ENCODE data around the gene CAMK1. TPM values are rescaled to one million over a fixed set of nuclear protein-coding genes. Genes with fewer than 3 reads are reported as not detected.

The CAMK1 gene
- total RNA-seq, 1 donor from 2014 or later = 8.2 TPM

DNA sequence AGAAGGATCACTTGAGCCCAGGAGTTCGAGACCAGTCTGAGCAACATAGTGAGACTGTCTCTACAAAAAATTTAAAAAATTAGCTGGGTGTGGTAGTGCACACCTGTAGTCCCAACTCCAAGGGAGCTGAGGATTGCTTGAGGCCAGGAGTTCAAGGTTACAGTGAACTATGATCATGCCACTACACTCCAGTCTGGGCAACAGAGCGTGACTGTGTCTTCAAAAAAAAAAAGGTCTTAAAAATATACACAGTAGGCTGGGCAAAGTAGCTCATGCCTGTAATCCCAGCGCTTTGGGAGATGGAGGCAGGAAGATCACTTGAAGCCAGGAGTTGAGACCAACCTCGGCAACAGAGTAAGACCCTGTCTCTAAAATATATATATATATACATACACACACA lies 11.2 kb upstream of the CAMK1 start:
- Mint-ChIP-seq H3K9me3 (ENCODE audit: unreplicated experiment) (no peaks in the 10 kb centered on the region), H3K4me1 (ENCODE audit: low read depth, unreplicated experiment) (peaks cover 4% of the 10 kb centered on the region), H3K36me3 (ENCODE audit: unreplicated experiment) (no peaks in the 10 kb centered on the region), H3K4me3 (ENCODE audit: unreplicated experiment) (no peak overlapping the region), H3K27ac (ENCODE audit: unreplicated experiment) (no peak overlapping the region), H3K27me3 (ENCODE audit: unreplicated experiment) (peaks cover 2% of the 10 kb centered on the region)
- DNase-seq = no peak
- TF ChIP-seq, protein P1, sequence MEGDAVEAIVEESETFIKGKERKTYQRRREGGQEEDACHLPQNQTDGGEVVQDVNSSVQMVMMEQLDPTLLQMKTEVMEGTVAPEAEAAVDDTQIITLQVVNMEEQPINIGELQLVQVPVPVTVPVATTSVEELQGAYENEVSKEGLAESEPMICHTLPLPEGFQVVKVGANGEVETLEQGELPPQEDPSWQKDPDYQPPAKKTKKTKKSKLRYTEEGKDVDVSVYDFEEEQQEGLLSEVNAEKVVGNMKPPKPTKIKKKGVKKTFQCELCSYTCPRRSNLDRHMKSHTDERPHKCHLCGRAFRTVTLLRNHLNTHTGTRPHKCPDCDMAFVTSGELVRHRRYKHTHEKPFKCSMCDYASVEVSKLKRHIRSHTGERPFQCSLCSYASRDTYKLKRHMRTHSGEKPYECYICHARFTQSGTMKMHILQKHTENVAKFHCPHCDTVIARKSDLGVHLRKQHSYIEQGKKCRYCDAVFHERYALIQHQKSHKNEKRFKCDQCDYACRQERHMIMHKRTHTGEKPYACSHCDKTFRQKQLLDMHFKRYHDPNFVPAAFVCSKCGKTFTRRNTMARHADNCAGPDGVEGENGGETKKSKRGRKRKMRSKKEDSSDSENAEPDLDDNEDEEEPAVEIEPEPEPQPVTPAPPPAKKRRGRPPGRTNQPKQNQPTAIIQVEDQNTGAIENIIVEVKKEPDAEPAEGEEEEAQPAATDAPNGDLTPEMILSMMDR (IDR thresholded peaks at IDR 0.05; ENCODE audit: partially characterized antibody, unreplicated experiment) = no peak

DNA sequence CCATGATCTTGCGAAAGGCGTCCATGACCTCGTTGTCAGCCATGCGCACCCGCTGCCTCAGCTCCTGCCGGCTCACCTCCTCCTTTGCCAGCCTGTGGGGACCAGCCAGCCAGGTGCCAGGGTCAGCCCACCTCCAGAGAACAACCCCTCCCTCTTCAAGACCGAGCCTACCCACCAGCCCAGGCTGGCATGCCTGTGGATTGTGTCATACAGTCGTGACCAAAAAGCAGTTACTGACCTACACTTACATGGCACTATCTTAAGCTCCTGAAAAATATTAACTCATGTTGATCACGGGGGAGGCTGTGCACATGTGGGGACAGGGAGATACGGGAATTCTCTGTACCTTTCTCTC lies 10.7 kb upstream of the CAMK1 start:
- Mint-ChIP-seq H3K4me1 (ENCODE audit: low read depth, unreplicated experiment) (peaks cover 4% of the 10 kb centered on the region), H3K9me3 (ENCODE audit: unreplicated experiment) (no peaks in the 10 kb centered on the region), H3K27ac (ENCODE audit: unreplicated experiment) (no peak overlapping the region), H3K4me3 (ENCODE audit: unreplicated experiment) (no peak overlapping the region), H3K36me3 (ENCODE audit: unreplicated experiment) (no peaks in the 10 kb centered on the region), H3K27me3 (ENCODE audit: unreplicated experiment) (peaks cover 2% of the 10 kb centered on the region)
- TF ChIP-seq, protein P1 (IDR thresholded peaks at IDR 0.05; ENCODE audit: partially characterized antibody, unreplicated experiment) = no peak
- no peak for DNase-seq

DNA sequence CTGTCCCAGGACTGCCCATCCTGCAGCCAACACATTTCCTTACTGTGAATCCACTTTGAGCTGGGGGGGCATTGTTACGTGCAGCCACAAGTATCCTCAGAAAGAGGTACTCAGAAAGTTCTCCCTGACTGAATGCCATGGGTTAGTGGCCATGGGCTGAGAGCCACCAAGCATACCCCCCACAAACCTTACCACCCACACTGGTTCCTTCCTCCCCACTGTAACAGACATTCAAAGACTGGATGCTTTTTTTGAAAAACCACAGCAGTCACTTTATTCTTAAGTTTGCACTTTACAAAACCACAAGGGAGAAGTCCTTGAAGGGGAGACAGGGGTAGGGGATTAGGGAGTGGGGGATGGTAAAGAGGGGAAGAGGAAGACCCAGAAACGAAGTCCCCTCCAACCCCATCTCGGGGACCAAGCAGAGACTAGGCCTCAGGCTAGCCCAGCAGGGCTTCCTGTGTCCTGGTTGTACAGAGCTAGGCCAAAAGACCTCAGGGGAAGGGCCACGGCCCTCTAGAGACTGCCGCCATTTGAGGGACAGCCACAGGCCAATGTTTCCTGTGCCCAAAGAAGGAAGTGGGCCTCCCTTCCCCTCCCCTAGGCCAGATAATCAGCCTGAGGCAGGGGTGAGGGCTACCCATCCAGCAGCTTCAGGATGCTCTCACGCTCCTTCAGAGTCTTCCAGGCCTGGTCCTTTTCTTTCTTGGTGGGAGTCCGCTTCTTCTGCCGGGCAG lies 10.1 kb upstream of the CAMK1 start:
- Mint-ChIP-seq H3K27me3 (ENCODE audit: unreplicated experiment) (peaks cover 2% of the 10 kb centered on the region), H3K4me1 (ENCODE audit: low read depth, unreplicated experiment) (peaks cover 4% of the 10 kb centered on the region), H3K9me3 (ENCODE audit: unreplicated experiment) (no peaks in the 10 kb centered on the region), H3K27ac (ENCODE audit: unreplicated experiment) (no peak overlapping the region), H3K4me3 (ENCODE audit: unreplicated experiment) (no peak overlapping the region), H3K36me3 (ENCODE audit: unreplicated experiment) (no peaks in the 10 kb centered on the region)
- no peak for DNase-seq
- TF ChIP-seq, protein P1 (IDR thresholded peaks at IDR 0.05; ENCODE audit: partially characterized antibody, unreplicated experiment) = no peak

DNA sequence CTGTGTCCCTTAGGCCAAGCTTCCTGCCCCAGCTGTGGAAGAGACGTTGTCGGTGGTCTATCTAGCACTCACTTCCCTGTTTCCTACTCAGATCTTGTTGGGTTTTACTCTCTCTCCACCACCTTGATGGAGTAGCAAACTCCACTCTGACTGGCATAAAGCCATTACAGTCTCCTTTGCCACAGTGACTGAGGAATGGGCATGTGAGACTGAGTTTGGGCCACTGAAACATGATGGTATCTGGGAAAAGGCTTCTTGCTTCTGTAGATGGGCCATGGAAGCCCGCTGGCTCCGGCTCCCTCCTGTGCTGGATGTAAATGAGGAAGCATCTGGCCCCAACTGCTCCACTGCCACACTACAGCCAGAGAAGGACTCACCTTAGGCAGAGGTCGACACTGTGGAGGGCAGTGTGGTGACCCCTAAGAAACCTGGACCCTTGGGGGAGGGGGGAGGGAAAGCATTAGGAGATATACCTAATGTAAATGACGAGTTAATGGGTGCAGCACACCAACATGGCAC lies 9.4 kb upstream of the CAMK1 start:
- DNase-seq = no peak
- TF ChIP-seq, protein P1 (IDR thresholded peaks at IDR 0.05; ENCODE audit: partially characterized antibody, unreplicated experiment) = no peak
- H3K4me1 Mint-ChIP-seq (ENCODE audit: low read depth, unreplicated experiment) = peaks cover 4% of the 10 kb centered on the region
- H3K27me3 Mint-ChIP-seq (ENCODE audit: unreplicated experiment) = peaks cover 2% of the 10 kb centered on the region
- no peak overlapping the region for H3K27ac Mint-ChIP-seq (ENCODE audit: unreplicated experiment)
- H3K4me3 Mint-ChIP-seq (ENCODE audit: unreplicated experiment) = no peak overlapping the region
- H3K9me3 Mint-ChIP-seq (ENCODE audit: unreplicated experiment) = no peaks in the 10 kb centered on the region
- no peaks in the 10 kb centered on the region for H3K36me3 Mint-ChIP-seq (ENCODE audit: unreplicated experiment)

Measured in glutamatergic neuron (in vitro differentiated cells).